ENCODE data around the gene FER.
"Not testable (repeated sequence)": the region's sequence is repeated elsewhere in the genome, so short reads cannot be mapped to it uniquely, and the experiment has no call there.

The FER gene

DNA sequence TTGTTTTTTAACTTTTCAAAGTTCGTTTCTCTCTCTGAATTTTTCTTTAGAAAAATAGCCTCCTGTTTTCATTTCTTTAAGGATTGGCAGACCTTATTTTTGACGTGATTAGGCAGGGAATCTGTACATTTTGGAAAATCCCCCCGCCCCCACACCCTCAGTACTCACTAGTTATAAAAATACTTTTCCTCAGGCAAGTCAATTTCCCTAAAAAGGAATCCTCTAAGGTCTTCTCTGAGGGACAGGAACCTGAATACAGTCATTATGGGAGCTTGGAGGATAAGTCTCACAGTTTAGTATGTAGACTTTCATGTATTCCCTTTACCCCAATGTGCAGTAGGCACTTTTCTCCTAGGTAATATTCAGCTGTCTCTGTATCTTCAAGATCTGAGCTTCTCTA lies 3.9 kb upstream of the FER start:
- DNase-seq (ENCODE audit: low read depth in 2 of 3, low spot score in 2 of 3) = no peak

DNA sequence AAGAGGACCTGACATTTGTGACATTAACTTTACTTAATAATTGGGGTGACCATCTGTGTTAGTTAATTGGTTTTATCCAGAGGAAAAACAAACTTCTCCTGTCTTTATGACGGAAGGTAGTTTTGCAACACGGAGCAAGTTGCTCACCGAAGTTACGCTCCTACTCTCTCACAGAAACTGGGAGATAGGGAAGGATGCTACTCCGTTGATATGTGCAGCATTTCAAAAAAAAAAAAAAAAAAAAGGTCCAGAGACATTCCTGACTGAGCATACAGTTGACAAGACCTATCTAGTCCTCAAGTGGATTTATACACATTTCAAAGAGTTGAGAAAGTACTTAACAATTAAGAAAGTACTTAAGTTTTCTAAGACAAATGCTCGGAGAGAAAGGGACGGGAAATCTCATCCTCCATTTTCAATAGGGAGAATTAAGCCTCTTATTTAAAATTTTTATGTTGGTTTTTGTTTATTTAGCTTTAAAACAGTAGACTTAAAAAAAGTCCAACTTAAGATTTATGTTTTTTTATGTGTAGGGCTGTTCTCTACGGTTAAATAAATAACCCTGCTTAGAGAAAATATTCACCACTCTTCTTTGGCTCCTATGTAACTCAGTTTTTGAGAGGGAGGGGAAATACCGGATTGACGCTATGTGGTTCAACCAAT lies 455 bp upstream of the FER start:
- no peak for DNase-seq (ENCODE audit: low read depth in 2 of 3, low spot score in 2 of 3)

DNA sequence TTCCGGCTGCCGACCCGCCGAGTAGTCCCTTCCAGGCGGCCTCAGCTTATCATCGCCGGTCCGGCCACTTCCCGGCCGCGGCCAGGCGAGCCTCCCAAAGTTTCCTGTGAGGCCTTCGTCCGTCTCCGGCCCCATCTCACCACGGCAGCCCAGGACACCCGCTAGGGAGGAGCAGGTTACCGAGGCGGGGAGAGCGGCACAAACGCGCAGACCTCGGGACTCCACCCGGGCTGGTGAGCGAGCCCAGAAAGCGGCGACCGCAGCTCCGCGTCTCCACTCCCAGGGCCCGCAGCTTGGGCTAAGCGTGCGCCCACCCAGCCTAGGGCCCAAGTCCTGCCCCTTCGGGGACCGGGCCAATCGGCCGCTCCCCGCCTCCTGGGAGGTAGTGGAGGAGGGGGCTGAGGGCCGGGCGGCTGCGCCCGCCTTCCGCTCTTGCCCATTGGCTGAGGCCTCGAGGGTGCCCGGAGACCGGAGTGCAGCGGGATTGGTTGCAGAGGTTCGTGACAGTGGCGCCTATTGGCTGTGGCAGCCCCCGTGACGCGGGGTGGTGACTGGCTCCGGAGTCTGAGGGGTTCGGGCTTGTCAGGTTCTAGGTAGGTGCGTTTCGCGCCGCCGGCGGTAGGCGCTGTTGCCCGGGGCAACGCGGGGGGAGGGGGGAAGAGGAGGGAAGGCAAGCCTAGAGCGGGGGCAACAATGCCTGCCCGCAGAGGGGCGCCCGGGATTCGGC lies 867 bp downstream of the FER start:
- peak; percentile 81 to 95 (median 94) for DNase-seq (ENCODE audit: low read depth in 2 of 3, low spot score in 2 of 3)

DNA sequence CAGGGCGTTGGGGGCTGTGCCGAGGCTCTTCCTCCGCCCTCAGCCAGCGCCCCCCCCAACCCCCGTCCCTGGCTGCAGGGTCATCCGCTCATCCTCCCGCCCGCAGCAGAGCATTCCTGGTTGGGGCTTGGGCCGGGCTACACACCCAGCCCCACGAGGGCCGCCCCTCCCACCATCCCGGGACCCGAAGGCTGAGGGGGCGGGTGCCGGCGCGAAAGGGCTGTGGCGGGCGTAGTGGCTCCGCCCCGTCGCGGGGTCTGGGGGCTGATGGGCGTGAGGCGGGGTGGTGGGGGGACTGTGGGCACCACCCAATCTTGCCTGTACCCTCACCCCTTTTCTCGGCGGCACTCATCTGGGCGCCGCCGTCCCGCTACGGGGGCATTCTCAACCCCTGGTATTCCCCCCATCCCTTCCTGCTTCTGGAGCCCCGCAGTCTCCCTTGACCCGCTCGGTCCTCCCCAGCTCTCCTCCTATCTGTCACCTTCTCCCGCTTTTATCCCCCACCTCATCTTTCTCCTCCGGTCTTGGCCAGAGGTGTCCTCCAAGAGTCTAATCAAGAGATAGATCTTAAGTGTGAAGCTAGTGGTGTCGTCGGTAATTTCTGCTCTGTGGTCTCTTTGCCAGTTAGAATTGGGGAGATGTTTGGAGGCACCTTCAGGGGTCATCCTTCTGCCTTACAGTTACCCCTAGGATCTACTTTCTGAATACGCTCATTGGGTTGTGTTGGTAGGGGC lies 1.6 kb downstream of the FER start:
- peak; percentile 5 to 36 (median 19) for DNase-seq (ENCODE audit: low read depth in 2 of 3, low spot score in 2 of 3)

- DNase-seq (ENCODE audit: low read depth in 2 of 3, low spot score in 2 of 3) = no peak
These were observed 5.6 kb downstream of the FER start for GRCh38 chr5:108753331-108753730.

GRCh38 chr5:108753877-108754276 lies 6.2 kb downstream of the FER start:
- no peak for DNase-seq (ENCODE audit: low read depth in 2 of 3, low spot score in 2 of 3)

DNA sequence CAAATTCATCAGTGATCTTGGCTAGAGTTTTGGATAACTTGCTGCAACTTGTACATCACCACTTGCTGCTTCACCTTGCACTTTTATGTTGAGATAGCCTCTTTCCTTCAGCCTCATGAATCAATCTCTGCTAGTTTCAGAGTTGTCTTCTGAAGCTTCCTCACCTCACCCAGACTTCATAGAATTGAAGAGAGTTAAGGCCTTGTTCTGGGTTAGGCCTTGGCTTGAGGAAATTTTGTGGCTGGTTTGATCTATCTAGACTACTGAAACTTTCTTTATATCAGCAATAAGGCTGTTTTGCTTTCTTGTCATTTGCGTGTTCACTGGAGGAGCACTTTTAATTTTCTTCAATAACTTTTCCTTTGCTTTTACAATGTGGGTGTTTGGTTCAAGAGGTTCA lies 12.8 kb downstream of the FER start:
- DNase-seq (ENCODE audit: low read depth in 2 of 3, low spot score in 2 of 3) = no peak

DNA sequence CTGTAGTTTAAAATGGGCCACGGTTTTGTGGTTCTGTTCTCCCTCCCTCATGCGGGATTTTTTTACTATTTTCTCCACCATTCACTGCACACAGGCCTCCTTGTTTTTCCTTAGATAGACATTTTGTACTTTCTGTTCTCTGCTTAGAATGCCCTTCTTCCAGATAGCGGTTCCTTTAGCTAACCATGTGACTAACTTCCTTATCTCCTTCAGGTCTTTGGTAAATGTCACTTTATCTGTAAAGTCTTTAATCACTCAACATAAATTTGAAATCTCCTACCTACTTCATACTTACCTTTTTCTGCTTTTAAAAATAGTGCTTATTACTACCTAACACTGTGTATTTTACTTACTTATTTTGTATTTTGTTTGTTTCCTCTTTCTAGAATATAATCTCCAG lies 15.0 kb downstream of the FER start:
- no peak for DNase-seq (ENCODE audit: low read depth in 2 of 3, low spot score in 2 of 3)

DNA sequence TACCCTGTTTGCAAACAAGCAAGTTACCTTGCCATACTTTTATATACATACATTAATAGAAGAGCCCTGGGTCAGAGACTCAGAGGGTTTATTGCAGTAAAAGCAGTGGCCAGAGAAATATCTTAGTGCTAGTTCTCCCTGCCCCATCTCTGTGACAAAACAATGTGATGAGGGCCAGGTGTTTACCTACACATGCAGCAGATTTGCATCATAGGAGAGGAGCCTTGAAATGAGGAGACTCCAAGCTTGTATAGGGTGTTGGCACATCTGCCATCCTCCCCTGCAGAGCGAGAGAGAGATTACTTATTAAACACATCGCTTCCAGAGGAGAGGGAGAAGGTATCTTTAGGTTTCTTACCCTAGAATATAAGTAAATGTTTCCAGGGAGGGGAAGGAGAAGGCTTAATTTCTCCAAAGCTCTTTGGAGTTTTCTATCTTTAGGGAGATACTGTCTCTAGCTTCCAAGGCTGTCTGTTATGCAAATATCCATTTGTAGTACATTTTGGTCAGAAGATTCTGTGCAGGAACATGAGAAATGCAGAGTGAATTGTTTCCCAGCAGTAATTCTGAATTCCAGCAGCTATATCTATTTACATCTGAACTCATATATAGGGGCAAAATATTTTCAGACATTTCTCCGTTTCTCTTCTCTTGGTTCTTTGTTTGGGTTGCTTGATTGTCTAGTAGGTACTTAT lies 15.7 kb downstream of the FER start:
- DNase-seq (ENCODE audit: low read depth in 2 of 3, low spot score in 2 of 3) = no peak

GRCh38 chr5:108765647-108766046 lies 17.9 kb downstream of the FER start:
- no peak for DNase-seq (ENCODE audit: low read depth in 2 of 3, low spot score in 2 of 3)

GRCh38 chr5:108766916-108767315 lies 19.2 kb downstream of the FER start:
- DNase-seq (ENCODE audit: low read depth in 2 of 3, low spot score in 2 of 3) = not testable (repeated sequence)

DNA sequence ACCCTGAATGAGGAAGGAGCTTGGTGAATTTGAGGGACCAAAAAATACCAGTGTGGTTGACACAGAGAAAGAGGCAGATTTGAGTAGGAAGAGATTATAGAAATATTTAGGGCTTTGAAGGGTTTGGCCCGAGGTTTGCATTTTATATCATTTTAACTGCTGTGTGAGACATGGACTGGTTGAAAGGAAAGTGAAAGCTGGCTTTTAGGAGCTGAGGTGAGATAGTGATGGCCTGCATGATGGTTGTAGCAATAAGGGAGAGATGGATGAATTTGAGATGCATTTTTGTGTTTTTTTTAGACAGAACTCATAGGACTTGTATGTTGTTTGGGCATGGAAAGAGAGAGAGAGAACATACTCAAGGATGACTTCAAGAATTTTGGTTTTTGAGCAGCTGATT lies 21.7 kb downstream of the FER start:
- no peak for DNase-seq (ENCODE audit: low read depth in 2 of 3, low spot score in 2 of 3)

DNA sequence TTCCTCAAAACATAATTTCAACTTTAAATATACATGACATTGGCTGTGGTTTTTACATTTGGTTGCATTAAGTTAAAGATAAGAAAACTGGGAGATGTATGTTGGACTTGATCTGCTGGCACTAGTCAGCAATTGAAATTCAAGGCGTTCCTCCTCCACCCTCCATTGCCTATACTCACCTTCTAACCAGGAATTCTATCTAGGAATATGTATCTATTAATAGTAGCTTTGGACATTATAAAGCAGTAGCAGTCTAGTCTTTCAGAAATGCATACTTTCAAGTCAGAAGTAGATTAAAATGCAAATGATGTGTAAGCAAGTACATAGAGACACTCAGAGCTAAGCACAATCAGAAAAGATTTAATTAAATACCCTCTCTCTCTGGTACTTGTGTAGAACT lies 24.9 kb downstream of the FER start:
- no peak for DNase-seq (ENCODE audit: low read depth in 2 of 3, low spot score in 2 of 3)

GRCh38 chr5:108773330-108773729 lies 25.6 kb downstream of the FER start:
- DNase-seq (ENCODE audit: low read depth in 2 of 3, low spot score in 2 of 3) = no peak

DNA sequence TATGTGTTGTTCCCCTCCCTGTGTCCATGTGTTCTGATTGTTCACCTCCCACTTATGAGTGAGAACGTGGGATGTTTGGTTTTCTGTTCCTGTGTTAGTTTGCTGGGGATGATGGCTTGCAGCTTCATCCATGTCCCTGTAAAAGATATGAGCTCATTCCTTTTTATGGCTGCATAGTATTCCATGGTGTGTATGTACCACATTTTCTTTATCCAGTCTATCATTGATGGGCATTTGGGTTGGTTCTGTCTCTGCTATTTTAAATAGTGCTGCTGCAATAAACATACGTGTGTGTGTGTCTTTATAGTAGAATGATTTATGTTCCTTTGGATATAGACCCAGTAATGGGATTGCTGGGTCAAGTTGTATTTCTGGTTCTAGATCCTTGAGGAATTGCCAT lies 26.4 kb downstream of the FER start:
- not testable (repeated sequence) for DNase-seq (ENCODE audit: low read depth in 2 of 3, low spot score in 2 of 3)

DNA sequence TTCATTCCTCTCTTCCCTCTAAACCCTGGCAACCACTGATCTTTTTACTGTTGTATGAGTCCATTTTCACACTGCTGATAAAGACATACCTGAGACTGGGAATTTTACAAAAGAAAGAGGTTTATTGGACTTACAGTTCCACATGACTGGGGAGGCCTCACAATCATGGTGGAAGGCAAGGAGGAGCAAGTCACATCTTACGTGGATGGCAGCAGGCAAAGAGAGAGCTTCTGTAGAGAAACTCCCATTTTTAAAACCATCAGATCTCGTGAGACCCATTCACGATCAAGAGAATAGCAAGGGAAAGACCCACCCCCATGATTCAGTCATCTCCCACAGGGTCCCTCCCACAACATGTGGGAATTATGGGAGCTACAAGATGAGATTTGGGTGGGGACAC lies 29.9 kb downstream of the FER start:
- not testable (repeated sequence) for DNase-seq (ENCODE audit: low read depth in 2 of 3, low spot score in 2 of 3)

DNA sequence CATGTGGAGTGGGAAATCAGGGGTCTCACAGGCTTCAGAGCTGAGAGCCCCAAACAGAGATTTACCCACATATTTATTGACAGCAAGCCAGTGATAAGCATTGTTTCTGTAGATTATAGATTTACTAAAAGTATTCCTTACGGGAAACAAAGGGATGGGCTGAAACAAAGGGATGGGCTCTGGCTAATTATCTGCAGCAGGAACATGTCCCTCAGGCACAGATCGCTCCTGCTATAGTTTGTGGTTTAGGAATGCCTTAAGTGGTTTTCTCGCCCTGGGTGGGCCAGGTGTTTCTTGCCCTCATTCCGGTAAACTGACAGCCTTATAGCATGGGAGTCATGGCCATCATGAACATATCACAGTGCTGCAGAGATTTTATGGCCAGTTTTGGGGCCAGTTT lies 36.9 kb downstream of the FER start:
- not testable (repeated sequence) for DNase-seq (ENCODE audit: low read depth in 2 of 3, low spot score in 2 of 3)

DNA sequence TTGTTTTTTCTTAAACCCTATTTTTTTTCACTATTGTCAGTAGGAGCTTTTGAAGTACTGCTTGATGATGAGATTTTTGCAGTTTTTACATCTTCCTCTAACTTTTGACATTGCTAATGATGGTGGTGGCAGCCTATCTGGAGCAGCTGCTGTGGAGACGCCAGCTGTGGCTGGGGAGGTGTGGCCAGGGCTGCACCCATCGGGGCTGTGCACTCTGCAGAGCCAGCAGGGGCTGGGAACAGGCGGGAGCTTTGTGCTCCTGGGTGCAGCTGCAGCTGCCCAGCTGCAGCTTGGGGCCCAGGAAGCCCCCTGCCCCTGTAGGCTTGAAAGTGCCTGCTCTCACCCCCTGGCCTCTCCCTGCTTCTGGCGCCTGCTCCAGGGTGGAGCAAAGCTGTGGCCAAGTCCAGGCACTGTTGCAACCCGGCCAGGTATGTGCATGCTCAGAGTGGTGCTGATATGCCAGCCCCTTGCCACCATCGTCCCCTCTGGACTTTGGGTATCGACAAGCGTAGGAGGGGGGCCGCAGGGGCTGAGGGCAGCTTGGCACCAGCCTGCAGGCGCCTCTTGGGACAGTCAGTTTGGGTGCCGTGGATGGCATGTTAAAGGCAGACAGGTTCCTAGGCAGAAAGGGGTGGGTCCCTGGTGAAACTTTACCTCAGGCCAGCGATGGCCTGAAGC lies 39.2 kb downstream of the FER start:
- no peak for DNase-seq (ENCODE audit: low read depth in 2 of 3, low spot score in 2 of 3)

DNA sequence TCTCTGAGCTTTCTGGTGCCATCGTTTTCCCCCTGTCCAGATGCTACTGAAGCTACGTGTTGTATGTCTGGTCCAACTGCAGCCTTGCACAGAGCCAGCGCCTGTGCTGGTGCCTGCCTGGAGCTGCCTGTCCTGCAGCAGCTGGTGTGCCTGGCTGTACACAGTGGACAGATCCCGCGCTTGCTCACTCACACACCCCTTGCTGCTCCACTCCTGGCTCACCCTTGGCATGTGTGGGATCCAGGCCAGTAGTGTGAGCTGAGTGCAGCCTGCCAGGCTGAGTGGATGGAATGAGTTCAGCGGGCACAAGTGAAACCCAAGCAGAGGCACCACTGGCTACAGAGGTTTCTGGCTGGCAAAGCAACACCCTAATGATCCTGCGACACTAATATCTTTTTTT lies 40.4 kb downstream of the FER start:
- no peak for DNase-seq (ENCODE audit: low read depth in 2 of 3, low spot score in 2 of 3)

DNA sequence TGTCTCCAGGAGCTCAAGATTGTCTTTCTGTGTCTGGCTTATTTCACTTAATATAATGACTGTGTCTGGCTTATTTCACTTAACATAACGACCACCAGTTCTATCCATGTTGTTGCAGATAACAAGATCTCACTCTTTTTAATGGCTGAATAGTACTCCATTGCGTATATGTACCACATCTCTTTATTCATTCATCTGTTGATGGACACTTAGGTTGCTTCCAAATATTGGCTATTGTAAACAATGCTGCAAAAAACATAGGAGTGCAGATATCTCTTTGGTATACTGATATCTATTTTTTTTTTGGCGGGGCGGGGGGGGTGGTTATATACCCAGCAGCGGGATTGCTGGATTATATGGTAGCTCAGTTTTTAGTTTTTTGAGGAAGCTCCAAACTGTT lies 45.5 kb downstream of the FER start:
- no peak for DNase-seq (ENCODE audit: low read depth in 2 of 3, low spot score in 2 of 3)

- DNase-seq (ENCODE audit: low read depth in 2 of 3, low spot score in 2 of 3) = not testable (repeated sequence)
These were observed 46.7 kb downstream of the FER start for GRCh38 chr5:108794349-108794748.
